Karpas-422 (cell line): Measurements from ENCODE around the gene NTRK3. TPM values are rescaled to one million over a fixed set of nuclear protein-coding genes. Genes with fewer than 3 reads are reported as not detected.
"Not testable (repeated sequence)": the region's sequence is repeated elsewhere in the genome, so short reads cannot be mapped to it uniquely, and the experiment has no call there.

ENCODE experiments used
- DNase-seq: peaks from one replicate; pipeline ENCODE4 v3.0.0-alpha.2; 2015
- H2AFZ ChIP-seq: fragments of 200-600 bp; sonication (generic); 2 replicates; pipeline ENCODE4 v1.6.1; 2014; ENCODE audit warnings: antibody characterized with exemption, low read length, mixed read lengths
- H3K27ac ChIP-seq: fragments of 200-600 bp; sonication (generic); 2 replicates; pipeline ENCODE4 v1.5.1; 2014; ENCODE audit warnings: mild to moderate bottlenecking, low read length, moderate library complexity
- H3K27me3 ChIP-seq: fragments of 200-600 bp; sonication (generic); 2 replicates; pipeline ENCODE4 v1.6.1; 2014; ENCODE audit warnings: low read length, mixed read lengths
- H3K36me3 ChIP-seq: fragments of 200-600 bp; sonication (generic); 2 replicates; pipeline ENCODE4 v1.6.1; 2014; ENCODE audit warnings: low read length, mixed read lengths; ENCODE audit not compliant: insufficient read depth
- H3K4me1 ChIP-seq: fragments of 200-600 bp; sonication (generic); 2 replicates; pipeline ENCODE4 v1.6.1; 2014; ENCODE audit warnings: mild to moderate bottlenecking, low read length, mixed read lengths
- H3K4me2 ChIP-seq: fragments of 200-600 bp; sonication (generic); 2 replicates; pipeline ENCODE4 v1.6.1; 2014; ENCODE audit warnings: low read length, low read depth, mild to moderate bottlenecking; ENCODE audit not compliant: poor library complexity, severe bottlenecking
- H3K4me3 ChIP-seq: fragments of 200-600 bp; sonication (generic); 2 replicates; pipeline ENCODE4 v1.5.1; 2014; ENCODE audit warnings: mild to moderate bottlenecking, antibody characterized with exemption, low read length, mixed read lengths
- H3K79me2 ChIP-seq: fragments of 200-600 bp; sonication (generic); 2 replicates; pipeline ENCODE4 v1.6.1; 2014; ENCODE audit warnings: mild to moderate bottlenecking, low read length, mixed read lengths
- H3K9ac ChIP-seq: fragments of 200-600 bp; sonication (generic); 2 replicates; pipeline ENCODE4 v1.6.0; 2014; ENCODE audit warnings: low read length
- H3K9me2 ChIP-seq: fragments of 200-600 bp; sonication (generic), shearing (Covaris generic); replicated peaks from 2 replicates; pipeline ENCODE4 v1.6.0; 2014; ENCODE audit warnings: mild to moderate bottlenecking, low read length, moderate library complexity; ENCODE audit not compliant: insufficient read depth
- H3K9me3 ChIP-seq: fragments of 300-700, 200-600 bp; sonication (generic); 2 replicates; pipeline ENCODE4 v1.6.1; 2014; ENCODE audit warnings: low read length, mixed read lengths
- H4K20me1 ChIP-seq: fragments of 200-600 bp; sonication (generic); 2 replicates; pipeline ENCODE4 v1.6.1; 2014; ENCODE audit warnings: mild to moderate bottlenecking, antibody characterized with exemption, low read length, low read depth; ENCODE audit not compliant: insufficient read depth
- total RNA-seq: library from RNA; depleted of rRNA; stranded (reverse); fragments of >200 nt; shearing (Covaris generic); gene quantifications from 2 replicates; pipeline ENCODE4 v1.2.3, GENCODE V29; 2014; ENCODE audit warnings: low replicate concordance

The NTRK3 gene
- total RNA-seq, 1 experiment from 2014 or later, result 0.11 TPM

DNA sequence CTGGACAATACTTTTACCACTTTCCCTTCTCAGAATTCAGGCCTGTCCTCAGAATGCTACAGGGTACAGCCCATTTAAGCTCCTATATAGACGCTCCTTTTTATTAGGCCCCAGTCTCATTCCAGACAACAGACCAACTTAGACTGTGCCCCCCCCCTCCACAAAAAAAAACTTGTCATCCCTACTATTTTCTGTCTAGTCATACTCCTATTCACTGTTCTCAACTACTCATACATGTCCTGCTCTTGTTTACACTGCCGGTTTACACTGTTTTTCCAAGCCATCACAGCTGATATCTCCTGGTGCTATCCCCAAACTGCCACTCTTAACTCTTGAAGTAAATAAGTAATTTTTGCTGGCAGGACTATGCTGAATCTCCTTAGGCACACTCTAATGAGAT lies 420.7 kb downstream of the NTRK3 start:
- H3K36me3 ChIP-seq, H3K9me2 ChIP-seq, H4K20me1 ChIP-seq, H3K9me3 ChIP-seq, DNase-seq, H2AFZ ChIP-seq, H3K79me2 ChIP-seq, H3K27me3 ChIP-seq, H3K4me3 ChIP-seq, H3K4me1 ChIP-seq, H3K9ac ChIP-seq, H3K4me2 ChIP-seq, H3K27ac ChIP-seq: not testable (repeated sequence)

- H3K9me2 ChIP-seq, DNase-seq, H3K4me1 ChIP-seq, H4K20me1 ChIP-seq, H3K4me2 ChIP-seq, H3K27ac ChIP-seq, H3K36me3 ChIP-seq, H3K9me3 ChIP-seq, H3K27me3 ChIP-seq, H3K9ac ChIP-seq, H3K4me3 ChIP-seq, H2AFZ ChIP-seq, H3K79me2 ChIP-seq: not testable (repeated sequence)
Observed at GRCh38 chr15:87833333-87833732, 423.2 kb downstream of the NTRK3 start.

DNA sequence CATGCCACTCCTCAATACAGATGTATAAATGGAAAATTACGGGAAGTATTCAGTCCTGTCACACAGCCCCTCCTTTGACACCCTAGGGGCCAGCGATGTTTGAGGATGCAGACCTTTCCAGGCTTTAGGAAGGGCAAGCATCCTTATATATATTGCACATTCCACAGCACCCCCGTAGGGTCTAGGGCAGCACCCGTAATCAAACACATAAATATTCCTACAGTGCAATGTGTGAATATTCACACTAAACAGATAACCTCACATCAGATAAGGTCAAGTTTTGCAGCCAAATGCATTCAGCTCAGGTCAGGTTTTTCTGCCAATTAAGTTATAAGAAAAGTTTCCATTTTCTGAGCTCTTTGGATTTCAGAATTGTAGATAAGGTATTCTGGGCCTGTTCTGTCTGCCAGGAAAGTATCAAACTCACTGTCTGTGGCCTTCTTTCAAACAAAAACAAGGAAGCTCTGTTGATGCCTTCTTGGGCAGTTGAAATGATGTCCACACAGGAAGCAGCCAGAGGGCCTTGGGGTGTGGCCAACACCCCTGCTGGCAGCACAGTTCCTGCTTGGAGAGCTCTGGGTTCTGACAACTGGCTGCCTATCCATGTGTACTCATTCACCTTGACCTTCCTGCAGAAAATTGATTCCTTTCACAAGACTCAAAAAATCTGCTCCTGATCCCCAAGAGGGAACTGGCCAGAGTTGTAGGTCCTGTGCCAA lies 427.0 kb downstream of the NTRK3 start:
- Histone ChIP-seq H3K9me2 (no peaks in the 10 kb centered on the region), H3K27ac (no peak overlapping the region), H3K36me3 (no peaks in the 10 kb centered on the region), H4K20me1 (no peaks in the 10 kb centered on the region), H3K9ac (no peak overlapping the region), H3K79me2 (no peaks in the 10 kb centered on the region), H3K27me3 (no peaks in the 10 kb centered on the region), H3K4me1 (peaks cover 8% of the 10 kb centered on the region), H3K9me3 (no peaks in the 10 kb centered on the region), H2AFZ (no peak overlapping the region), H3K4me3 (no peak overlapping the region), H3K4me2 (no peak overlapping the region)
- DNase-seq, result no peak

DNA sequence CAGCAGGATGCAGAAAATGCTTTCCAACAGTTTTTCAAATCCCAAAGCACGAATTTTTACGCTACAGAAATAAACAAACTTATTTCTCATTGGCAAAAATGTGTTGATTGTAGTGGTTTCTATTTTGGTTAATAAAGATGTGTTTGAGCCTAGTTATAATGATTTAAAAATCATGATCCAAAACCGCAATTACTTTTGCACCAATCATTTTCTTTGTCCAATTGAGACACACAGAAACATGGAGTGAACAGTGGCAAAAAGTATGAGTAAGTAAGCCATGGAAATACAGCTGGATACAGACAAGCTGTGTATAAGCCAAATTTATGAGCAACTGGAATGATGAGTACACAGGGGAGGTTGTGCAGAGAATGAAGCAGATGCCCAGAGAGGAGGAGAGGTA lies 427.9 kb downstream of the NTRK3 start:
- H3K9ac ChIP-seq, result no peak overlapping the region
- no peak for DNase-seq
- no peaks in the 10 kb centered on the region for H4K20me1 ChIP-seq
- no peak overlapping the region for H2AFZ ChIP-seq
- H3K27ac ChIP-seq, result no peak overlapping the region
- no peaks in the 10 kb centered on the region for H3K36me3 ChIP-seq
- no peaks in the 10 kb centered on the region for H3K9me2 ChIP-seq
- H3K4me3 ChIP-seq, result no peak overlapping the region
- H3K79me2 ChIP-seq, result no peaks in the 10 kb centered on the region
- H3K9me3 ChIP-seq, result no peaks in the 10 kb centered on the region
- H3K4me2 ChIP-seq, result no peak overlapping the region
- H3K4me1 ChIP-seq, result peaks cover 8% of the 10 kb centered on the region
- no peaks in the 10 kb centered on the region for H3K27me3 ChIP-seq

GRCh38 chr15:87827131-87827530 lies 429.4 kb downstream of the NTRK3 start:
- 0 out of 2 replicates have a peak, but pooled peaks cover 3% of the 10 kb centered on the region for H3K27me3 ChIP-seq
- no peaks in the 10 kb centered on the region for H3K9me2 ChIP-seq
- peaks cover 8% of the 10 kb centered on the region for H3K4me1 ChIP-seq
- no peak overlapping the region for H3K4me2 ChIP-seq
- H3K79me2 ChIP-seq, result no peaks in the 10 kb centered on the region
- no peak for DNase-seq
- H3K4me3 ChIP-seq, result no peak overlapping the region
- H2AFZ ChIP-seq, result no peak overlapping the region
- no peaks in the 10 kb centered on the region for H3K36me3 ChIP-seq
- H3K9ac ChIP-seq, result no peak overlapping the region
- no peaks in the 10 kb centered on the region for H3K9me3 ChIP-seq
- H3K27ac ChIP-seq, result no peak overlapping the region
- no peaks in the 10 kb centered on the region for H4K20me1 ChIP-seq

DNA sequence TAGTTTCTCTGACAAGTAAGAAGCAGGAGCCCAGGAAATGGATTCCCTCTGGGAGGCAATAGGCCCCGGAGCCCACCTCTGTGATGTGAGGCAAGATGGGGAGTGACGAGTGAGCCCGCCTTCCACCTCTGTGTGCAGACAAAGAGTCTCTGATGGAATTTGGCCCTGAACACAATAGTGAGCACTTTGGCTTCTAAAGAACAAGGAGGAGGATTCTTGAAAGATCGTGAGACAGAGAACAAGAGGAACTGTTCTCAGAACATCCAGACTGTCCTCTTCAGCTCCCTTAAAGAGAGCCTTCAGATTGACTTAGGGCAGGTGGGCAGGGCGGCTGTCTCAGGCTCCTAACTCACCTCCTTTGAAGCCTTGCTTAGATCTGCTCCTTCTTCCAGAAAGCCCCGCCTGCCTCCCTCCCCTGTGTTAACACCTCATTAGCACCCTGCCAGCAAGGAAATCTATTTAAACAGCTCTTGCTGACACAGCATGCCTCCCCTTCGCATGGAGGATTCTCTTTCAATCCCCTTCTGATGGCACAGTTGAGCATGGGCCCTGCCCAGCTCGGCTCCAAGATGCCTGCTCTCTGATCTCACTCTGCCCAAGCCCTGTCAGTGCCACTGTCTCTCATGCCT lies 430.3 kb downstream of the NTRK3 start:
- Histone ChIP-seq H3K27me3 (0 out of 2 replicates have a peak, but pooled peaks cover 3% of the 10 kb centered on the region), H3K4me3 (no peak overlapping the region), H3K9me2 (no peaks in the 10 kb centered on the region), H3K4me1 (peaks cover 8% of the 10 kb centered on the region), H3K27ac (no peak overlapping the region), H4K20me1 (no peaks in the 10 kb centered on the region), H3K9ac (no peak overlapping the region), H3K79me2 (no peaks in the 10 kb centered on the region), H3K9me3 (no peaks in the 10 kb centered on the region), H3K4me2 (no peak overlapping the region), H2AFZ (no peak overlapping the region), H3K36me3 (no peaks in the 10 kb centered on the region)
- no peak for DNase-seq

DNA sequence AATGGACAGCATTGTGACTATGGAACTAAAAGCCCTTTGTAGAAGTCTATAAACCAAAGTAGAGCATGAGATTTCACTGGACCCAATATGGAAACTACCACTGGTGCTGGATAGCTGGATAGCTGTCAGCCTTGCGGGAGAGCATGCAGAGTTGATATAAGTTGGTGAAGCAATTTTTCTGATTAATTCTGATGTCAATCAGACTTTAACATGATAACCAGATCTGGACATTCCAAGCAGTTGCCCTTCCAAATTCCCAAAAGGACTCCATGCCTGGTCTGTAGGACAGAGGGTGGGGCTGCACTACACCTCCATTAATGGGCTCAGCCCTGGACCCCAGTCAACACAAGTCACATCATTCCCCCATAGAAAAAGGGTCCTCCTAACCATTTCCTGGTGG lies 437.8 kb downstream of the NTRK3 start:
- H2AFZ ChIP-seq, result no peak overlapping the region
- no peaks in the 10 kb centered on the region for H3K79me2 ChIP-seq

GRCh38 chr15:87817553-87817952 lies 439.0 kb downstream of the NTRK3 start:
- Histone ChIP-seq H3K36me3 (no peaks in the 10 kb centered on the region), H3K4me3 (no peak overlapping the region), H3K79me2 (no peaks in the 10 kb centered on the region), H3K4me1 (no peaks in the 10 kb centered on the region), H3K9ac (no peak overlapping the region), H3K27me3 (no peaks in the 10 kb centered on the region), H3K9me3 (no peaks in the 10 kb centered on the region), H3K9me2 (no peaks in the 10 kb centered on the region), H3K27ac (no peak overlapping the region), H4K20me1 (no peaks in the 10 kb centered on the region), H3K4me2 (no peak overlapping the region), H2AFZ (no peak overlapping the region)
- DNase-seq, result no peak

More for the DNA sequence above, 437.8 kb downstream of the NTRK3 start:
- no peak overlapping the region for H3K4me3 ChIP-seq
- no peak overlapping the region for H3K27ac ChIP-seq
- H4K20me1 ChIP-seq, result no peaks in the 10 kb centered on the region
- no peak overlapping the region for H3K4me2 ChIP-seq
- DNase-seq, result no peak
- H3K9me2 ChIP-seq, result no peaks in the 10 kb centered on the region
- H3K9ac ChIP-seq, result no peak overlapping the region
- no peaks in the 10 kb centered on the region for H3K4me1 ChIP-seq
- H3K36me3 ChIP-seq, result no peaks in the 10 kb centered on the region
- H3K9me3 ChIP-seq, result no peaks in the 10 kb centered on the region
- H3K27me3 ChIP-seq, result 0 out of 2 replicates have a peak, but pooled peaks cover 3% of the 10 kb centered on the region
